Measurements from ENCODE around the gene TMEM248.

GRCh38 chr7:66952343-66953043 is 31.5 kb downstream of the TMEM248 start:
- no peak for TF ChIP-seq CTCF (IDR thresholded peaks at IDR 0.05)
- TF ChIP-seq EZH2 (IDR thresholded peaks at IDR 0.05; ENCODE audit: borderline replicate concordance, insufficient read depth, low read depth, low read length, poor library complexity, severe bottlenecking) = no peak

All from B cell (primary cell).